ENCODE data around the gene HRAS. TPM values are rescaled to one million over a fixed set of nuclear protein-coding genes. Genes with fewer than 3 reads are reported as not detected.

HRAS gene
- total RNA-seq, 1 donor from 2014 or later, result 63.2 TPM

DNA sequence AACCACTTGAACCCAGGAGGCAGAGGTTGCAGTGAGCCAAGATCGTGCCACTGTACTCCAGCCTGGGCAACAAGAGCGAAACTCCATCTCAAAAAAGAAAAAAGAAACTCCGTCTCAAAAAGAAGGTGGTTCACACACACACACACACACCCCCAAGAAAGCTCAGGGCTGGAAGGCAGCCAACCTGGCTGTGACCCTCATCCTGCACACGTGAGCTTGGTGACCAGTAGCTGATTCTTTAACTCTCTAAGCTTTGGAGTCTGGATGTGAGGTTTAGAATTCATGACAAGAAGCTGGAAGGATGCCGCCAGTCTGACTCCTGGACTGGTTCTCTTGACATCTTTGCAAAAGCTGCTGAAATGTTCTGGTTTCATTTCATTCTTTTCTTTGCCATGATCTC lies 26.4 kb downstream of the HRAS start:
- no peaks in the 10 kb centered on the region for H3K27me3 ChIP-seq (ENCODE audit: control insufficient read depth in 3 of 3, insufficient read depth in 3 of 3, low read length in 3 of 3)
- H3K9me3 ChIP-seq (ENCODE audit: control insufficient read depth in 3 of 3, low read length in 3 of 3), result no peaks in the 10 kb centered on the region
- peaks cover 7 to 8% (median 8%) of the 10 kb centered on the region in 3 donors for H3K36me3 ChIP-seq (ENCODE audit: control insufficient read depth in 3 of 3, insufficient read depth in 3 of 3, low read length in 3 of 3)
- H3K9ac ChIP-seq (ENCODE audit: low read depth in 1 of 3, low read length in 3 of 3), result no peak overlapping the region
- H3K4me1 ChIP-seq (ENCODE audit: control insufficient read depth in 3 of 3, insufficient read depth in 3 of 3, low read length in 3 of 3), result peaks cover 23 to 30% (median 27%) of the 10 kb centered on the region in 3 donors
- H3K4me3 ChIP-seq (ENCODE audit: low read length in 3 of 3), result no peak overlapping the region
- no peak overlapping the region for H3K27ac ChIP-seq (ENCODE audit: low read depth, low read length)

DNA sequence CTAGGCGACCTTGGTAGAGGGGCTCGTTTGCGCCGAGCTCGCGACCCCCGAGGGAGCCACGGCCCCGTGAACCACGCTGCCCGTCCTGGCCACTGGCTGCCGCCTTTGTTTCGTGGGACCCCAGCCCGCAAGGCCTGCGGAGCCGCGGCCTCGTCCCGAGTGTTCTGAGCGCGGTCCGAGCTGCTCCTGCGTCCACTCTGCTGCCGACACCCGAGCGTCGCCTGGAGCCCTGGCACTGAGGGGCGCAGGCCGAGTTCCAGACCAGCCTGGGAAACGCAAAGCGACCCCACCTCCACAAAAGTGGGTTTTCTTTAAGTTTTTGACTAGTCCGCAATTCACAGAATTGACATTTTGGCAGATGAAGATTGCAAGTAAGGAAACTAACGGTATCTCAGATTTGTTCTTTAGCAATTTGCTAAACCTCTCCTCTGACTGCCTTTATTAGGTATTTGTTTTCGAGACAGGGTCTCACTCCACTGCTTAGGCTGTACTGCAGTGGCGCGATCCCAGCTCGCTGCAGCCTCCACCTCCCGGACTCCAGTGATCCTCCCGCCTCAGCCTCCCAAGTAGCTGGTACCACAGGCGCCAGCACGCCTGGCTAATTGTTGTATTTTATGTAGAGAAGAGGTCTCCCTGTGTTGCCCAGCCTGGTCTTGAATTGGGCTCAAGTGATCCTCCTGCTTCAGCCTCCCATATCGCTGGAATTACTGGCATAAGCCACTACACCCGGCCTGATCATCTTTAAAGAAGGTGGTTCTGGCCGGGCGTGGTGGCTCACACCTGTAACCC lies 27.5 kb downstream of the HRAS start:
- Histone ChIP-seq H3K4me3 (ENCODE audit: low read length in 3 of 3) (peak overlapping the region; percentile 38 to 91 (median 67)), H3K9me3 (ENCODE audit: control insufficient read depth in 3 of 3, low read length in 3 of 3) (no peaks in the 10 kb centered on the region), H3K9ac (ENCODE audit: low read depth in 1 of 3, low read length in 3 of 3) (peak overlapping the region; percentile 65 to 77 (median 70)), H3K36me3 (ENCODE audit: control insufficient read depth in 3 of 3, insufficient read depth in 3 of 3, low read length in 3 of 3) (peaks cover 6 to 8% (median 7%) of the 10 kb centered on the region in 3 donors), H3K4me1 (ENCODE audit: control insufficient read depth in 3 of 3, insufficient read depth in 3 of 3, low read length in 3 of 3) (peaks cover 30 to 40% (median 34%) of the 10 kb centered on the region in 3 donors), H3K27ac (ENCODE audit: low read depth, low read length) (peak overlapping the region; percentile 100), H3K27me3 (ENCODE audit: control insufficient read depth in 3 of 3, insufficient read depth in 3 of 3, low read length in 3 of 3) (no peaks in the 10 kb centered on the region)

DNA sequence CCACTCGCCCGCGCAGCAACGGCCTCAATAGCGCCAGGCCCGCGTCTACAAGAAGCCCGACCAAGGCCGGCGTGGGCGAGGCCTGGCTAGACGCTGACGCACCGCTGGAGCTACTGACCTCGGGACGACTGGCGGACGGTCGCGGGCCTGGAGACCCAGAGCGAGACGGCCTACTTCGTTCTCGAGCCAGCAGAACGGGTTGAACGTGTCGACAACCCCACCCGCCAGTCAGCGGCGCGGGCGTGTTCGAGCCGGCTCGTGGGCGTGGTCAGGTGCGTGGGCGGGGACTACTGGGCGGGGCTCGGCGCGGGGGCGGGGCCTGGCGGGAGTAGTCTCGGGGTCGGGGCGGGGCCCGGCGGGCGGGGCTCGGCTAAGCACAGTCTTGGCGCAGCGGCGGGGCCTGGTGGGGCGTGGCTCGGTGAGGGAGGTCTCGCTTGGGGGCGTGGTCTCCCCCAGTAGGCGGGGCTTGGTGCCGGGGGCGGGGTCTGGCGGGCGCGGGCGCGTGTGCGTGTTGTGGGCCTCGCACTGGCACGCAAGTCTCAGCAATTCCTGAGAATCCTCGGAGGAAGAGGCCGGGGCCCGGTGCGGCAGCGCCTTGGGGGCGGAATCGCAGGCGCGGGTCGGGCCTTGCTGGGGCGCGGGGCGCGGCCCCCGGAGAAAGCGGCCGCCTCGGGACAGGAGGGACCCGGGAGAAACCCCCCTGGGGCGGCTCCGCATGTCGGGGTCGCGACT lies 28.2 kb downstream of the HRAS start, which contains the start of gene RNH1:
TSS of gene RNH1 (minus strand) at position 248 of the 732 bp plus-strand sequence. CDS start 5,080 bp downstream, outside the sequence.
- H3K4me3 ChIP-seq (ENCODE audit: low read length in 3 of 3), result peak within 1 kb of the TSS; percentile 80 to 94 (median 91)
- peaks cover 30 to 48% (median 38%) of the 10 kb centered on the region in 3 donors for H3K4me1 ChIP-seq (ENCODE audit: control insufficient read depth in 3 of 3, insufficient read depth in 3 of 3, low read length in 3 of 3)
- peak within 1 kb of the TSS; percentile 100 for H3K27ac ChIP-seq (ENCODE audit: low read depth, low read length)
- peaks cover 6 to 8% (median 7%) of the 10 kb centered on the region in 3 donors for H3K36me3 ChIP-seq (ENCODE audit: control insufficient read depth in 3 of 3, insufficient read depth in 3 of 3, low read length in 3 of 3)
- H3K9ac ChIP-seq (ENCODE audit: low read depth in 1 of 3, low read length in 3 of 3), result peak within 1 kb of the TSS; percentile 98 to 100 (median 100)
- no peaks in the 10 kb centered on the region for H3K27me3 ChIP-seq (ENCODE audit: control insufficient read depth in 3 of 3, insufficient read depth in 3 of 3, low read length in 3 of 3)
- no peaks in the 10 kb centered on the region for H3K9me3 ChIP-seq (ENCODE audit: control insufficient read depth in 3 of 3, low read length in 3 of 3)

DNA sequence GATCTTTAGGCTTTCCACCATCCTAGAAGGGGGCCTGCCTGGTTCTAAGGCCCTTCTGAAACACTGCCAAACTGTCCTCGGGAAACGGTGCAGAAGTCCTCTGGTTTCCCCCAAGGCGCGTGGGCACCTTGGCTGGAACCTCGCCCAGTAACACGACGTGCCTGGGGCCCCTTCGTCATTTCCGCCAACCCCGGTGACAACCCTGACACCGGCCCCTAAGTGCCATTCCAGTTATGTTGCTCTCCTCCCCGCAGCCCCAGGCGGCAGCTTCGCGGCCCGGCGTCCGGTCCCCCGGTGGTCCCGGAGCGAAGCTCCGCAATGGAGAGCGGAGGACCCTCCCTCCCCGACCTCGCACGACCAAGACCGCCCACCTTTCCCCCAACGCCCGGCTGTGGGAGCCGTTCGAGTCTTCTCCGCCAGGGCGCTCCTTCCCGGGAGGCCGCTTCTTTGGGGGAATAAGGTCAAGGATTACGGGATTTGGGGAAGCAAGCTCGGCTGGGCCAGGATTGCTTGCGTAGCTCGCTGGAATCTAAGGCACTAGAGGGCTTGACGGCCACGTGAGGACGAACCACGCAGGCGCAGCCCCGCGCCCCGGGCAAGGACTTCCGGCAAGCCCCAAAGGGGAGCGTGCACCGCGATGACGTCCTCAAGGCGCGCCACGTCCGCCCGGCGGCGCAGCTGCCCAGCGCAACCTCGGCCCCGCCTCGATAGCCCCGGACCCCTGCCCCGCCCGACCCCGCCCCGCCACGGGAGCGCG lies 29.0 kb downstream of the HRAS start:
- no peaks in the 10 kb centered on the region for H3K27me3 ChIP-seq (ENCODE audit: control insufficient read depth in 3 of 3, insufficient read depth in 3 of 3, low read length in 3 of 3)
- peaks cover 6 to 14% (median 10%) of the 10 kb centered on the region in 3 donors for H3K36me3 ChIP-seq (ENCODE audit: control insufficient read depth in 3 of 3, insufficient read depth in 3 of 3, low read length in 3 of 3)

DNA sequence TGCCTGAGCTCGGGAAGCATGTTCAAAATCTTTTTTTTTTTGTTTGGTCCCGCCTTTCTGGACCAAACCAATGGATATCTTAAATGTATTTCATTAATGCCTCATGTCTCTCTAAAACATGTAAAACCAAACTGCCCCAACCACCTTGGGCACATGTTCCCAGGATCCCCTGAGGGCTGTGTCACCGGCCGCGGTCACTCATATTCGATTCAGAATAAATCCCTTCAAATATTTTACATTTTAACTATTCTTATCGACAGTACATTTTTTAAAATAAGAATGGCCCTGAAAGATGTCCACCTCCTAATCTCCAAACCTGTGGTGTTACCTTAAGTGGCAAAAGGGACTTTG lies 30.4 kb downstream of the HRAS start:
- peak overlapping the region; percentile 65 to 80 (median 66) for H3K4me3 ChIP-seq (ENCODE audit: low read length in 3 of 3)
- H3K4me1 ChIP-seq (ENCODE audit: control insufficient read depth in 3 of 3, insufficient read depth in 3 of 3, low read length in 3 of 3), result peaks cover 30 to 49% (median 40%) of the 10 kb centered on the region in 3 donors

More for the DNA sequence above, 29.0 kb downstream of the HRAS start:
- no peaks in the 10 kb centered on the region for H3K9me3 ChIP-seq (ENCODE audit: control insufficient read depth in 3 of 3, low read length in 3 of 3)
- H3K4me1 ChIP-seq (ENCODE audit: control insufficient read depth in 3 of 3, insufficient read depth in 3 of 3, low read length in 3 of 3), result peaks cover 30 to 49% (median 40%) of the 10 kb centered on the region in 3 donors
- peak overlapping the region; percentile 98 to 100 (median 100) for H3K9ac ChIP-seq (ENCODE audit: low read depth in 1 of 3, low read length in 3 of 3)
- peak overlapping the region; percentile 100 for H3K27ac ChIP-seq (ENCODE audit: low read depth, low read length)
- H3K4me3 ChIP-seq (ENCODE audit: low read length in 3 of 3), result peak overlapping the region; percentile 80 to 94 (median 91)

DNA sequence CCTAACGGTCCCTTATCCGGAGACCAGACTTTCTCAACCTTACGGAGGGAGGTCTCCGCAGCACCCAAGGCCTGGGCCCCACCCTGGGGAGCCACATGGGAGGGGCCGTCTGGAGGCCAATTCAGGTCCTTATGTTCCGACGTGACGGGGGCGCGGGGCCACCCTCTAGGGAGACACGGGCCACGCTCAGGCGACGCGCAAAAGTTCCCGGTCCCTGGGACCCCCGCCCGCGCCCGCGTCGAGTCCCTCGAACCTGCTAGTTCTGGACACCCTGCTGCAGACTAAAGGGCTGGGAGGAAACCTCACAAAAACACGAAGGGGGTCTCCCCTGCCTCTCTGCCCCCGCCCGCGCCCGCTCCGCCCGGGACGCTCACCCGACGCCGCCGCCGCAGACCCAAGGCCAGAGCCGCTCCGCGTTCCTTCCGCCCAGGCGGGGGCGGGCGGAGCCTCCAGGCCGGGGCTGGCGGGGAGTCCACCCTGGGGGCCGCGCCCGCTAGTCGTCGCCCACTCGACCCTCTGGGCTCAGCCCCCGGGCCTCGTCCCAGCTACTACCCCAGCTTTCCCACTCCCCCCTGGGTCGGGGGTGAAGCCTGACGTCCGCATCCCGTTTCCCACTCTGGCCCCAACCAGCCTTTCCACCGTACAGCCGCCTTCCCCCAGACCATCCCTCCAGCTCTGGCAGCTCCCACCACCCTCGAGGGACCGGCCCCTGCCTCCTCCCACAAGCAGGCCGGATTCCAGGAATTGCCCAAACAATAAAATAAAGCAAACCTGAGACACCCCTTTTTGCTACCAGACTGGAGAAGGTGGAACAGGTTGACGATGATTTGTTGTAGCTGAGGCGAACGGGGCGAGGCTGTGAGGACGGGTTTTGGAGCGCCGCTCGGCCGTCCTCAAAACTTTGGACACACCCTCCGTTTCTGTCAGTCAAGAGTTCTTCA lies 31.1 kb downstream of the HRAS start:
- Histone ChIP-seq H3K9me3 (ENCODE audit: control insufficient read depth in 3 of 3, low read length in 3 of 3) (no peaks in the 10 kb centered on the region), H3K4me3 (ENCODE audit: low read length in 3 of 3) (peak overlapping the region; percentile 65 to 80 (median 66)), H3K36me3 (ENCODE audit: control insufficient read depth in 3 of 3, insufficient read depth in 3 of 3, low read length in 3 of 3) (peaks cover 23 to 31% (median 28%) of the 10 kb centered on the region in 3 donors), H3K4me1 (ENCODE audit: control insufficient read depth in 3 of 3, insufficient read depth in 3 of 3, low read length in 3 of 3) (peaks cover 30 to 49% (median 40%) of the 10 kb centered on the region in 3 donors), H3K27ac (ENCODE audit: low read depth, low read length) (peak overlapping the region; percentile 65), H3K9ac (ENCODE audit: low read depth in 1 of 3, low read length in 3 of 3) (peak overlapping the region; percentile 71 to 100 (median 74)), H3K27me3 (ENCODE audit: control insufficient read depth in 3 of 3, insufficient read depth in 3 of 3, low read length in 3 of 3) (no peaks in the 10 kb centered on the region)

More for the DNA sequence above, 30.4 kb downstream of the HRAS start:
- H3K9me3 ChIP-seq (ENCODE audit: control insufficient read depth in 3 of 3, low read length in 3 of 3), result no peaks in the 10 kb centered on the region
- H3K36me3 ChIP-seq (ENCODE audit: control insufficient read depth in 3 of 3, insufficient read depth in 3 of 3, low read length in 3 of 3), result peaks cover 17 to 26% (median 22%) of the 10 kb centered on the region in 3 donors
- H3K27me3 ChIP-seq (ENCODE audit: control insufficient read depth in 3 of 3, insufficient read depth in 3 of 3, low read length in 3 of 3), result no peaks in the 10 kb centered on the region
- H3K27ac ChIP-seq (ENCODE audit: low read depth, low read length), result no peak overlapping the region
- H3K9ac ChIP-seq (ENCODE audit: low read depth in 1 of 3, low read length in 3 of 3), result peak overlapping the region; percentile 71 to 100 (median 100)

DNA sequence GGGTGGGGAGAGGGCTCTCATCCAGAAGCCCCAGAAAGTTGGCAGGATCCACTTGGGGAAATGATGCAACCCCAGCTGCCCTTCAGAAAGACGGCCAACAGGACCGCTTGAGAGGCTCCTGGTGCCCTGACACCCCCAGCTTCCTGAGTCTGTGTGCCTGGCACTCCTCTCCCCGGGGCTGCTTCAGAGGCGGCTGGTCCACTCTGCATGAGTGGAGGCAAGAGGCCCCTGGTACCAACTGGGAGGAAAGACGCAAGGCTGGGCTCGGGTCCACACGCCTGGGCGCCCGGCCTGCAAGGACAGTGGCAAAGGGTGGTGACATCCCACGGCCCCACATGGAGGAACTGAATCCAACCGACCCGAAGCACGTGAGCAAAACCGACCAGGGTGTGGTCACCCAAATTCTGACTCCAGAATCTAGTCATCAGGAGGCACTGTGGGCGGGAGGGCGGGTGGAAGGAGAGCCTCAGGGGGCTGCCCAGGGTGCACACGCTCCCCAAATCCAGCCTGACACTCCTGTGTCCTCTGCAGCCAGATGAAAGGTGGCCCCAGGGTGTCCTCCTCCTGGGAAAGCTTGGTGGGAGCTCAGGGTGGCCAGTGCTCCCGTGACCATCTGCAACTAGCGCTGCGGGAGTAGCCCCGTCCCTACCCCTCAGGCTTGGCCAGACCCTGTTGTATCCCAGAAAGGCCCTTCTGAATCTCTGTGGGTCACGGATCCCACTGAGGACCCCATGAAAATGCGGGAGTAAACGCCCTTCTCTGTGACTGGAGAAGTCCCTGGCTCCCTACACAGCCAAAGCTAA lies 32.0 kb downstream of the HRAS start:
- peak overlapping the region; percentile 65 to 66 (median 66) for H3K4me3 ChIP-seq (ENCODE audit: low read length in 3 of 3)
- no peaks in the 10 kb centered on the region for H3K27me3 ChIP-seq (ENCODE audit: control insufficient read depth in 3 of 3, insufficient read depth in 3 of 3, low read length in 3 of 3)
- peak overlapping the region; percentile 71 to 100 (median 74) for H3K9ac ChIP-seq (ENCODE audit: low read depth in 1 of 3, low read length in 3 of 3)
- no peaks in the 10 kb centered on the region for H3K9me3 ChIP-seq (ENCODE audit: control insufficient read depth in 3 of 3, low read length in 3 of 3)
- H3K36me3 ChIP-seq (ENCODE audit: control insufficient read depth in 3 of 3, insufficient read depth in 3 of 3, low read length in 3 of 3), result peaks cover 29 to 36% (median 34%) of the 10 kb centered on the region in 3 donors
- H3K27ac ChIP-seq (ENCODE audit: low read depth, low read length), result peak overlapping the region; percentile 65
- peaks cover 30 to 49% (median 40%) of the 10 kb centered on the region in 3 donors for H3K4me1 ChIP-seq (ENCODE audit: control insufficient read depth in 3 of 3, insufficient read depth in 3 of 3, low read length in 3 of 3)
